GM12878 (cell line): ENCODE data around the gene EHD2. TPM values are rescaled to one million over a fixed set of nuclear protein-coding genes. Genes with fewer than 3 reads are reported as not detected.

Experiments
- ATAC-seq: fragments of 200-7000 bp; cut with Tn5 transposase; 3 replicates; pipeline ENCODE4 v1.9.1; 2020; ENCODE audit warnings: mild to moderate bottlenecking, moderate library complexity
- BruUV-seq: library from RNA; stranded (reverse); fragments of 400-500 nt; replicated peaks from 2 replicates; lab custom pipeline; 2021; lab: Mats Ljungman, UMichigan
- CTCF ChIA-PET: fragments of 300-600 bp; sonication (Branson Sonifier 250); formaldehyde crosslinking; extraction: SDS; loops from one replicate; lab custom pipeline; 2021; ENCODE audit warnings: inconsistent platforms; lab: Yijun Ruan, JAX
- POLR2A ChIA-PET: fragments of 350-600 bp; formaldehyde crosslinking; extraction: SDS; loops from one replicate; lab custom pipeline; 2021; ENCODE audit warnings: inconsistent platforms; lab: Charles Lee
- RAD21 ChIA-PET: fragments of 300-600 bp; sonication (Branson Sonifier 250); formaldehyde crosslinking; loops from one replicate; lab custom pipeline; 2023; ENCODE audit warnings: antibody characterized with exemption; ENCODE audit not compliant: unreplicated experiment; lab: Charles Lee
- SMC1A ChIA-PET: fragments of 300-600 bp; sonication (Branson Sonifier 250); formaldehyde crosslinking; loops from one replicate; lab custom pipeline; 2023; ENCODE audit not compliant: unreplicated experiment, uncharacterized antibody; lab: Charles Lee
- DNase-seq: peaks from one replicate; pipeline ENCODE4 v3.0.0-alpha.2; 2011; ENCODE audit warnings: low read depth, low spot score
- FAIRE-seq: peaks from 3 replicates; lab custom pipeline; 2011; peaks lifted over from hg19 to GRCh38; lab: Jason Lieb, UNC
- H2AFZ ChIP-seq: 2 replicates; pipeline ENCODE4 v1.6.0; 2011; ENCODE audit warnings: low read depth, low read length, control low read depth; ENCODE audit not compliant: control insufficient read depth
- H3K27ac ChIP-seq: 2 replicates; pipeline ENCODE4 v1.5.1; 2011; ENCODE audit warnings: control low read depth; ENCODE audit not compliant: control insufficient read depth, insufficient read depth
- H3K27me3 ChIP-seq, 2 experiments: replicated peaks in 1 of 2; 2 replicates each; pipeline versions ENCODE4 v1.6.0 to v1.6.1; 2011; ENCODE audit warnings: low read length in 1 of 2; ENCODE audit not compliant: control insufficient read depth in 2 of 2, insufficient read depth in 2 of 2
- H3K36me3 ChIP-seq, 2 experiments: 2 replicates each; pipeline ENCODE4 v1.5.1; 2011; ENCODE audit warnings: low read length in 1 of 2; ENCODE audit not compliant: control insufficient read depth in 2 of 2, insufficient read depth in 2 of 2
- H3K4me1 ChIP-seq: 2 replicates; pipeline ENCODE4 v1.6.1; 2011; ENCODE audit warnings: mild to moderate bottlenecking, low read length, moderate library complexity, mixed read lengths; ENCODE audit not compliant: control insufficient read depth, insufficient read depth
- H3K4me2 ChIP-seq: 2 replicates; pipeline ENCODE4 v1.6.0; 2011; ENCODE audit warnings: control low read depth; ENCODE audit not compliant: control insufficient read depth, insufficient read depth
- H3K4me3 ChIP-seq: fragments of 200-600 bp; sonication (generic); 2 replicates; pipeline ENCODE4 v1.5.1; 2016
- H3K79me2 ChIP-seq: 2 replicates; pipeline ENCODE4 v1.6.0; 2011; ENCODE audit warnings: low read length; ENCODE audit not compliant: control insufficient read depth, insufficient read depth
- H3K9ac ChIP-seq: 2 replicates; pipeline ENCODE4 v1.8.0; 2011; ENCODE audit warnings: low read length, control low read depth, mixed read lengths; ENCODE audit not compliant: control insufficient read depth, insufficient read depth
- H3K9me3 ChIP-seq: replicated peaks from 3 replicates; pipeline ENCODE4 v1.5.1; 2011; ENCODE audit warnings: mild to moderate bottlenecking, low read length; ENCODE audit not compliant: control insufficient read depth, insufficient read depth
- H4K20me1 ChIP-seq: 2 replicates; pipeline ENCODE4 v1.6.0; 2011; ENCODE audit not compliant: control insufficient read depth, insufficient read depth
- CBFB ChIP-seq: IDR thresholded peaks from 2 replicates; pipeline ENCODE4 v1.6.1; 2016; ENCODE audit warnings: antibody characterized with exemption, low read depth
- IKZF2 ChIP-seq, 2 experiments: fragments of 450-650 bp; IDR thresholded peaks; 2 replicates each; pipeline ENCODE4 v1.6.1; 2017; ENCODE audit warnings: mild to moderate bottlenecking in 2 of 2, moderate library complexity in 2 of 2
- IRF4 ChIP-seq: IDR thresholded peaks from 2 replicates; pipeline ENCODE4 v1.6.1; 2011; ENCODE audit warnings: low read depth, low read length
- NBN ChIP-seq: fragments of 450-650 bp; IDR thresholded peaks from 2 replicates; pipeline ENCODE4 v1.6.1; 2016
- NFIC ChIP-seq: IDR thresholded peaks from 2 replicates; pipeline ENCODE4 v1.6.1; 2012; ENCODE audit warnings: low read depth, mild to moderate bottlenecking, inconsistent platforms, low read length, moderate library complexity
- PRDM15 ChIP-seq: fragments of 450-650 bp; formaldehyde crosslinking; IDR thresholded peaks from 2 replicates; pipeline ENCODE4 v1.4.0; 2020; ENCODE audit warnings: mild to moderate bottlenecking, moderate library complexity
- RAD21 ChIP-seq: IDR thresholded peaks from 2 replicates; pipeline ENCODE4 v1.6.1; 2011; ENCODE audit warnings: mild to moderate bottlenecking, low read depth, low read length, moderate library complexity; ENCODE audit not compliant: insufficient read depth
- RELA ChIP-seq: fragments of 450-650 bp; IDR thresholded peaks from 2 replicates; pipeline ENCODE4 v1.8.0; 2014; ENCODE audit warnings: borderline replicate concordance; ENCODE audit not compliant: partially characterized antibody
- SMAD5 ChIP-seq: IDR thresholded peaks from 2 replicates; pipeline ENCODE4 v1.6.1; 2016; ENCODE audit warnings: antibody characterized with exemption, low read depth
- YY1 ChIP-seq: IDR thresholded peaks from 2 replicates; pipeline ENCODE4 v1.6.1; 2011; ENCODE audit warnings: low read depth, mild to moderate bottlenecking, low read length
- ZNF384 ChIP-seq: IDR thresholded peaks from 2 replicates; pipeline ENCODE4 v1.6.1; 2012; ENCODE audit warnings: low read depth, mild to moderate bottlenecking, low read length, improper control_type of control experiment, borderline replicate concordance
- WGBS: methylation state at CpG from one replicate; pipeline ENCODE4 v1.1.6; 2016; ENCODE audit warnings: low lambda C conversion rate; ENCODE audit not compliant: insufficient replicate concordance, insufficient coverage; ENCODE audit errors: missing lambda C conversion rate; 5-methylcytosine and 5-hydroxymethylcytosine counted together
- in situ Hi-C: fragments of 300-500 bp; cut with MboI; formaldehyde crosslinking; loops from 9 replicates; pipeline ENCODE4 v1.14.3; 2018; ENCODE audit warnings: mixed read lengths
- intact Hi-C: fragments of 100-400 bp; cut with micrococcal nuclease; formaldehyde crosslinking; loops from one replicate; pipeline ENCODE4 v1.14.2; 2022; ENCODE audit not compliant: unreplicated experiment
- polyA plus RNA-seq, 11 experiments: library from polyadenylated mRNA; depleted of rRNA in 4 of 11; unstranded in 6 of 11; stranded (reverse) in 5 of 11; fragments of >200 nt; fragmentation: Nextera tagmentation in 4 of 11; fragmentation: Illumina TruSeq in 1 of 11; extraction: Ambion mirVana in 4 of 11; extraction: Trizol in 1 of 11; gene quantifications; 1 replicate in 1 of 11; 2 replicates in 10 of 11; pipeline versions ENCODE4 v1.2.1 to v1.2.3, GENCODE V29; 2011 to 2016; ENCODE audit warnings: inconsistent platforms in 2 of 11, missing spikeins in 2 of 11, low read depth in 1 of 11
- total RNA-seq, 4 experiments: library from RNA; depleted of rRNA in 3 of 4; stranded (reverse); fragments of >200 nt in 3 of 4; fragmentation: Illumina TruSeq in 1 of 4; extraction: Trizol in 1 of 4; gene quantifications; 2 replicates each; pipeline versions ENCODE4 v1.2.1 to v1.2.3, GENCODE V29; 2013 to 2021
- TF ChIP-seq, protein P1 (sequence below): fragments of 450-650 bp; IDR thresholded peaks from 2 replicates; pipeline ENCODE4 v1.6.1; 2017; ENCODE audit warnings: mild to moderate bottlenecking, low read depth, inconsistent platforms; ENCODE audit not compliant: poor library complexity, severe bottlenecking
- TF ChIP-seq, protein P2 (sequence below): fragments of 450-650 bp; IDR thresholded peaks from 2 replicates; pipeline ENCODE4 v1.6.1; 2018; ENCODE audit warnings: mild to moderate bottlenecking, low read depth, moderate library complexity; ENCODE audit not compliant: partially characterized antibody

Gene EHD2
- total and polyA plus RNA-seq, 10 of the 15 experiments (the other 5 are each of a cell fraction or from before 2014, with no cell fraction given): 0.12 to 0.24 (median 0.23) TPM; not detected in 7

GRCh38 chr19:47663435-47663910 lies 49.7 kb upstream of the EHD2 start (continued):
- no peak for TF ChIP-seq PRDM15 (CRISPR knock-in tag)

DNA sequence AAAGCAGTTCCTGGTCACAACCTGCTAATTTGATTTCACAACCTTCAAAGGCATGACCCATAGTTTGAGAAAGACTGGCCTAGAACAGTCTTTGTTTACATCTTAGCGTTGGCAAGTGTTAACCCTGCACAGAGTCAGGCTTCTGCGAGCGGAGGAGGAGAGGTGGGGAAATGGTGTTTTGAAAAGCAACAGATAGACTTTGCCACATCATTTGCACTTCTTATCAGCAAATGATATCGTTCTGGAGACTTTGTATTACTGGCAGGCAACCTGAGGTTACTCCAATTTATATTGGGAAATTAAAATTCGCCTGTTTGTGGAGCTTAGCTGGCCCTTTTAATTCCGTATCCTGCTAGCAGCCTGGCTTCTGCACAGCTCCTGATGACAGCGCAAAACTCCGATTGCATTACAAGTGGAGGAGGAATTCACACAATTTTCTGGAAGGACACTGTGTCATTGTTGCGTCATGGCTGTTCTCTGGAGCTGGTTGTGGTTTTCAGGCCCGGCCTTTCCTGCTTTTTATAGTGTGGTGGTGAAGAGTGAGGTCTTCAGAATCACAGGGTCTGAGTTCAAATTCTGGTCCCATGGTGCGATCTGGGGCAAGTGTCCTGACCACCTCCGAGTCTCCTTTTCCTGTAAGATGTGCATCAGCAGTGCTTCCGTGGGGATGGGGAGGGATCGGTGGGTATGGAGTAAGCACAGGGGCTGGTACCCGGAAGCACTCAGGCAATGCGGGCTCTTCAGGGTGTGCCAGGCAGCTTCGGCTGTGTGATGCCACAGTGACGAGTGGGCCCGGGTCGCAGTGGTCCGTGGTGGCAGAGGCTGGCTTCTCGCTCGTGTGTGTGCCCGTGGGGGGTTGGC lies 49.1 kb upstream of the EHD2 start:
- H3K4me2 ChIP-seq: no peak overlapping the region
- peaks cover 1% of the 10 kb centered on the region; the same call in 1 of the 2 replicates for H3K79me2 ChIP-seq
- FAIRE-seq (no peak), ATAC-seq (no peak), DNase-seq (no peak)
- BruUV-seq: no TSS peak
- intact Hi-C loops: no loop called here
- no peaks in the 10 kb centered on the region for H3K4me1 ChIP-seq
- H3K4me3 ChIP-seq: no peak overlapping the region
- ChIA-PET POLR2A (no interaction called here), RAD21 (no interaction called here), SMC1A (no interaction called here), CTCF (interaction anchor here (0.9 kb wide), 1 partner anchor 231 kb away, joined by 3 read pairs; no protein-coding TSS in a partner anchor)
- H3K36me3 ChIP-seq: peaks cover 2% of the 10 kb centered on the region in 2 experiments; a peak in 3 of 4 replicates
- 92% methylated on average over 24 of the region's 24 CpGs for WGBS
- H3K9ac ChIP-seq: no peak overlapping the region
- H3K27me3 ChIP-seq: no peaks in the 10 kb centered on the region
- H3K27ac ChIP-seq: no peak overlapping the region
- no peak overlapping the region for H2AFZ ChIP-seq
- no peaks in the 10 kb centered on the region for H4K20me1 ChIP-seq
- in situ Hi-C loops: no loop called here
- no peaks in the 10 kb centered on the region for H3K9me3 ChIP-seq
- TF ChIP-seq ZNF384: no peak
- no peak for TF ChIP-seq IRF4
- no peak for TF ChIP-seq IKZF2 (IDR thresholded peaks at IDR 0.05)
- TF ChIP-seq, protein P1, sequence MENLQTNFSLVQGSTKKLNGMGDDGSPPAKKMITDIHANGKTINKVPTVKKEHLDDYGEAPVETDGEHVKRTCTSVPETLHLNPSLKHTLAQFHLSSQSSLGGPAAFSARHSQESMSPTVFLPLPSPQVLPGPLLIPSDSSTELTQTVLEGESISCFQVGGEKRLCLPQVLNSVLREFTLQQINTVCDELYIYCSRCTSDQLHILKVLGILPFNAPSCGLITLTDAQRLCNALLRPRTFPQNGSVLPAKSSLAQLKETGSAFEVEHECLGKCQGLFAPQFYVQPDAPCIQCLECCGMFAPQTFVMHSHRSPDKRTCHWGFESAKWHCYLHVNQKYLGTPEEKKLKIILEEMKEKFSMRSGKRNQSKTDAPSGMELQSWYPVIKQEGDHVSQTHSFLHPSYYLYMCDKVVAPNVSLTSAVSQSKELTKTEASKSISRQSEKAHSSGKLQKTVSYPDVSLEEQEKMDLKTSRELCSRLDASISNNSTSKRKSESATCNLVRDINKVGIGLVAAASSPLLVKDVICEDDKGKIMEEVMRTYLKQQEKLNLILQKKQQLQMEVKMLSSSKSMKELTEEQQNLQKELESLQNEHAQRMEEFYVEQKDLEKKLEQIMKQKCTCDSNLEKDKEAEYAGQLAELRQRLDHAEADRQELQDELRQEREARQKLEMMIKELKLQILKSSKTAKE: no peak
- TF ChIP-seq RAD21: no peak
- TF ChIP-seq NBN: no peak
- TF ChIP-seq NFIC: no peak
- no peak for TF ChIP-seq YY1
- TF ChIP-seq RELA: no peak
- no peak for TF ChIP-seq SMAD5
- TF ChIP-seq CBFB: no peak
- TF ChIP-seq, protein P2, sequence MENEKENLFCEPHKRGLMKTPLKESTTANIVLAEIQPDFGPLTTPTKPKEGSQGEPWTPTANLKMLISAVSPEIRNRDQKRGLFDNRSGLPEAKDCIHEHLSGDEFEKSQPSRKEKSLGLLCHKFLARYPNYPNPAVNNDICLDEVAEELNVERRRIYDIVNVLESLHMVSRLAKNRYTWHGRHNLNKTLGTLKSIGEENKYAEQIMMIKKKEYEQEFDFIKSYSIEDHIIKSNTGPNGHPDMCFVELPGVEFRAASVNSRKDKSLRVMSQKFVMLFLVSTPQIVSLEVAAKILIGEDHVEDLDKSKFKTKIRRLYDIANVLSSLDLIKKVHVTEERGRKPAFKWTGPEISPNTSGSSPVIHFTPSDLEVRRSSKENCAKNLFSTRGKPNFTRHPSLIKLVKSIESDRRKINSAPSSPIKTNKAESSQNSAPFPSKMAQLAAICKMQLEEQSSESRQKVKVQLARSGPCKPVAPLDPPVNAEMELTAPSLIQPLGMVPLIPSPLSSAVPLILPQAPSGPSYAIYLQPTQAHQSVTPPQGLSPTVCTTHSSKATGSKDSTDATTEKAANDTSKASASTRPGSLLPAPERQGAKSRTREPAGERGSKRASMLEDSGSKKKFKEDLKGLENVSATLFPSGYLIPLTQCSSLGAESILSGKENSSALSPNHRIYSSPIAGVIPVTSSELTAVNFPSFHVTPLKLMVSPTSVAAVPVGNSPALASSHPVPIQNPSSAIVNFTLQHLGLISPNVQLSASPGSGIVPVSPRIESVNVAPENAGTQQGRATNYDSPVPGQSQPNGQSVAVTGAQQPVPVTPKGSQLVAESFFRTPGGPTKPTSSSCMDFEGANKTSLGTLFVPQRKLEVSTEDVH: no peak
